Adrenal gland (tissue), 12 donors: Measurements from ENCODE around the gene DEPDC1B. TPM values are rescaled to one million over a fixed set of nuclear protein-coding genes. Genes with fewer than 3 reads are reported as not detected.
"Not testable (repeated sequence)": the region's sequence is repeated elsewhere in the genome, so short reads cannot be mapped to it uniquely, and the experiment has no call there.

Experiments
- DNase-seq, 7 donors: peaks; one replicate each; pipeline ENCODE4 v3.0.0-alpha.2; 2019 to 2020
- H3K27ac ChIP-seq, 5 donors: fragments of 200-600 bp; sonication (generic) in 4 of 5; 1 replicate in 3 of 5; 2 replicates in 2 of 5; pipeline versions ENCODE4 v1.5.1 to v1.8.0; 2016 to 2020; ENCODE audit warnings: mild to moderate bottlenecking in 1 of 5
- H3K27me3 ChIP-seq: fragments of 200-600 bp; 2 replicates; pipeline ENCODE4 v1.8.0; 2021
- H3K36me3 ChIP-seq, 2 donors: fragments of 200-600 bp; replicated peaks in 1 of 2; 1 replicate in 1 of 2; 2 replicates in 1 of 2; pipeline versions ENCODE4 v1.5.1 to v1.8.0; 2018 to 2022
- H3K4me1 ChIP-seq, 2 donors: fragments of 200-600 bp; replicated peaks in 1 of 2; 1 replicate in 1 of 2; 2 replicates in 1 of 2; pipeline versions ENCODE4 v1.5.1 to v1.8.0; 2018 to 2021
- H3K4me3 ChIP-seq, 4 donors: fragments of 200-600 bp; sonication (generic) in 3 of 4; one replicate each; pipeline ENCODE4 v1.5.1; 2016 to 2018
- H3K9me3 ChIP-seq, 3 donors: fragments of 200-600 bp; sonication (generic) in 1 of 3; replicated peaks in 1 of 3; 1 replicate in 2 of 3; 2 replicates in 1 of 3; pipeline versions ENCODE4 v1.5.1 to v1.8.0; 2016 to 2021
- CTCF ChIP-seq, 6 experiments: fragments of 450-650 bp in 4 of 6; fragments of 200-600 bp in 2 of 6; sonication (generic) in 1 of 6; IDR thresholded peaks; 1 replicate in 5 of 6; 2 replicates in 1 of 6; pipeline versions ENCODE4 v1.5.1 to v1.8.0; 2016 to 2021; ENCODE audit warnings: antibody characterized with exemption in 6 of 6, mild to moderate bottlenecking in 2 of 6, moderate library complexity in 1 of 6
- POLR2A ChIP-seq, 2 donors: fragments of 450-650 bp; IDR thresholded peaks; one replicate each; pipeline ENCODE4 v1.6.1; 2017; ENCODE audit warnings: antibody characterized with exemption in 2 of 2, mild to moderate bottlenecking in 2 of 2, moderate library complexity in 1 of 2
- WGBS, 4 donors: extraction: QIAGEN DNeasy Blood & Tissue Kit in 2 of 4; methylation state at CpG; one replicate each; pipeline versions ENCODE4 v1.1.5 to v1.1.7; 2013 to 2017; 5-methylcytosine and 5-hydroxymethylcytosine counted together
- intact Hi-C, 2 donors: fragments of 100-400 bp; cut with DNase I; formaldehyde crosslinking; loops; one replicate each; pipeline versions ENCODE4 v1.14.1 to v1.15.0; 2022 to 2023
- polyA plus RNA-seq, 3 donors: library from polyadenylated mRNA; stranded (reverse); fragments of 200-250 nt in 2 of 3; fragments of 350-450 nt in 1 of 3; fragmentation: Illumina TruSeq in 1 of 3; extraction: RNeasy Lipid Tissue Mini Kit (QIAGEN cat#74804) in 1 of 3; gene quantifications; one replicate each; pipeline ENCODE4 v1.2.3, GENCODE V29; 2013 to 2014
- total RNA-seq, 9 donors: library from RNA; depleted of rRNA in 4 of 9; stranded (reverse); fragments of >200 nt in 4 of 9; fragments of 120-200 nt in 1 of 9; fragmentation: NEBNext Ultra II Directional in 1 of 9; extraction: Animal tissue kit (Norgen Biotek cat#: 25700) in 1 of 9; gene quantifications; one replicate each; pipeline versions ENCODE4 v1.1.0 to v1.2.4, GENCODE V29; 2013 to 2023
- donor health status: healthy with polysubstance abuse.
- donor health status: Bipolar disorder and iron deficiency.
- donor health status: DM: yes; HTN: yes; CAD: no.
- donor health status: DM: no; HTN: no; CAD: no.
- donor health status: DM: no; HTN: no; CAD: no.
- donor health status: DM: yes; HTN: yes; CAD: no.

The DEPDC1B gene
- total and polyA plus RNA-seq, 12 donors: 0.08 to 7.0 (median 0.36) TPM; not detected in 1

- DNase-seq: no peak
- Histone ChIP-seq H3K36me3 (no peaks in the 10 kb centered on the region), H3K4me1 (no peaks in the 10 kb centered on the region), H3K9me3 (no peaks in the 10 kb centered on the region), H3K27ac (no peak overlapping the region), H3K27me3 (no peaks in the 10 kb centered on the region), H3K4me3 (no peak overlapping the region)
- 68 to 83% (median 75%) methylated on average over 2 of the region's 2 CpGs for WGBS, 4 donors
- TF ChIP-seq CTCF (IDR thresholded peaks at IDR 0.05) (no peak), POLR2A (IDR thresholded peaks at IDR 0.05) (no peak)
- intact Hi-C loops: no loop called here
Measured at GRCh38 chr5:60724126-60724525, 24.2 kb upstream of the DEPDC1B start.

GRCh38 chr5:60722416-60722815, 22.4 kb upstream of the DEPDC1B start:
- Histone ChIP-seq H3K27me3 (no peaks in the 10 kb centered on the region), H3K4me3 (no peak overlapping the region), H3K9me3 (no peaks in the 10 kb centered on the region), H3K4me1 (no peaks in the 10 kb centered on the region), H3K27ac (no peak overlapping the region), H3K36me3 (no peaks in the 10 kb centered on the region)
- WGBS, 4 donors: 75 to 81% (median 78%) methylated on average over 6 of the region's 6 CpGs
- no peak for TF ChIP-seq POLR2A (IDR thresholded peaks at IDR 0.05)
- TF ChIP-seq CTCF (IDR thresholded peaks at IDR 0.05): no peak
- intact Hi-C loops: no loop called here
- no peak for DNase-seq

- H3K9me3 ChIP-seq: no peaks in the 10 kb centered on the region
- TF ChIP-seq POLR2A (IDR thresholded peaks at IDR 0.05) (no peak), CTCF (IDR thresholded peaks at IDR 0.05) (no peak)
- H3K4me1 ChIP-seq: no peaks in the 10 kb centered on the region
- H3K36me3 ChIP-seq: no peaks in the 10 kb centered on the region
- H3K27me3 ChIP-seq: no peaks in the 10 kb centered on the region
- intact Hi-C loops: no loop called here
- DNase-seq: no peak
- no peak overlapping the region for H3K4me3 ChIP-seq
- H3K27ac ChIP-seq: no peak overlapping the region
Measured at GRCh38 chr5:60719329-60719728, 19.4 kb upstream of the DEPDC1B start.

- WGBS, 4 donors: 77 to 90% (median 82%) methylated on average over 3 of the region's 3 CpGs
- Histone ChIP-seq H3K9me3 (no peaks in the 10 kb centered on the region), H3K27me3 (no peaks in the 10 kb centered on the region), H3K36me3 (no peaks in the 10 kb centered on the region), H3K4me3 (no peak overlapping the region), H3K4me1 (no peaks in the 10 kb centered on the region), H3K27ac (no peak overlapping the region)
- DNase-seq: no peak
- no peak for TF ChIP-seq CTCF (IDR thresholded peaks at IDR 0.05)
- no peak for TF ChIP-seq POLR2A (IDR thresholded peaks at IDR 0.05)
- intact Hi-C loops: no loop called here
Measured at GRCh38 chr5:60718166-60718892, 18.4 kb upstream of the DEPDC1B start.

GRCh38 chr5:60715201-60715928, 15.4 kb upstream of the DEPDC1B start:
- H3K27me3 ChIP-seq, H3K4me1 ChIP-seq, H3K9me3 ChIP-seq, DNase-seq, H3K27ac ChIP-seq, H3K4me3 ChIP-seq, H3K36me3 ChIP-seq, intact Hi-C loops: not testable (repeated sequence)
- 90 to 93% (median 90%) methylated on average over 3 of the region's 3 CpGs; no CpG with 5 or more reads in 1 of the 4 donors for WGBS, 4 donors
